Measurements from ENCODE around the gene INPP5A. TPM values are rescaled to one million over a fixed set of nuclear protein-coding genes. Genes with fewer than 3 reads are reported as not detected.

The INPP5A gene
- total and polyA plus RNA-seq, 2 of the 13 experiments (the other 11 are each of a cell fraction or from before 2014, with no cell fraction given), result 17.5 to 37.9 TPM

DNA sequence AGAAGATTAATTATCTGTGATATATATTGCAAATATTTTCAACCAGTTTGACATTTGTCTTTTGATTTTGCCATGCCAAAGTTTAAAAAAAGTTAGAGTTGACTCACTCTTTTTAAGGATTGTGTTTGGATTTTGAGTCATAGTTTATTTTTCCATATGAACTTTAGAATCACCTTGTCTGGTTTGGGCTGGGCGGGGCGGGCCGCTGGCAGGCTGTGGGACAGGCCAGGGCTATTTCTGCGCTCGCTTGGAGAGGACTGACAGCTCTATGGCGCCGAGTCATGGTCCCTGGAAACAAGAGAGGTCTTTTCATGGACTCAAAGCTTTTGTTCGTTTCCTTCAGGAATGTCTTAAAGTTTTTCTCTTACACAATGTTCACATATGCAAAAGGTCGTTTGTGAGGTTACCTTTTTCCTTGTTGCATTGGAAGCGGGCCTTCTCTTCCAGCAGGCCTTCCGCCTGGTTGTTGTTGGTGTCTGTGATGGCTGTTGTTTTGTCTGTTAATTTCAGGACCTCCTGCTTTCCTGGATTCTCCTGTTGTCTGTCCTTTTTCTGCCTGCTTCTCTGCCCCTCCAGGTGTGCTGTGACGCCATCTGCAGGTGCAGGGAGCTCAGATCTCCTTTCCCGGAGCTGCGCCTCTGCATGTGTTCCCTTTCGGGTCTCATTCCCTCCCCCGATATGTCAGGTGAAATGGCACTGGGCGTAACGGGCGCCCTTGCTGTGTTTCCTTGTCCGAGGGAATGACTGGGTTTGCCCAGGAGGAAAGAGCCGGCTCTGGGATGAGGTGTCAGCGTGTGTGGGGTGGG is 53.8 kb downstream of the INPP5A start (continued):
- TF ChIP-seq, protein P1, sequence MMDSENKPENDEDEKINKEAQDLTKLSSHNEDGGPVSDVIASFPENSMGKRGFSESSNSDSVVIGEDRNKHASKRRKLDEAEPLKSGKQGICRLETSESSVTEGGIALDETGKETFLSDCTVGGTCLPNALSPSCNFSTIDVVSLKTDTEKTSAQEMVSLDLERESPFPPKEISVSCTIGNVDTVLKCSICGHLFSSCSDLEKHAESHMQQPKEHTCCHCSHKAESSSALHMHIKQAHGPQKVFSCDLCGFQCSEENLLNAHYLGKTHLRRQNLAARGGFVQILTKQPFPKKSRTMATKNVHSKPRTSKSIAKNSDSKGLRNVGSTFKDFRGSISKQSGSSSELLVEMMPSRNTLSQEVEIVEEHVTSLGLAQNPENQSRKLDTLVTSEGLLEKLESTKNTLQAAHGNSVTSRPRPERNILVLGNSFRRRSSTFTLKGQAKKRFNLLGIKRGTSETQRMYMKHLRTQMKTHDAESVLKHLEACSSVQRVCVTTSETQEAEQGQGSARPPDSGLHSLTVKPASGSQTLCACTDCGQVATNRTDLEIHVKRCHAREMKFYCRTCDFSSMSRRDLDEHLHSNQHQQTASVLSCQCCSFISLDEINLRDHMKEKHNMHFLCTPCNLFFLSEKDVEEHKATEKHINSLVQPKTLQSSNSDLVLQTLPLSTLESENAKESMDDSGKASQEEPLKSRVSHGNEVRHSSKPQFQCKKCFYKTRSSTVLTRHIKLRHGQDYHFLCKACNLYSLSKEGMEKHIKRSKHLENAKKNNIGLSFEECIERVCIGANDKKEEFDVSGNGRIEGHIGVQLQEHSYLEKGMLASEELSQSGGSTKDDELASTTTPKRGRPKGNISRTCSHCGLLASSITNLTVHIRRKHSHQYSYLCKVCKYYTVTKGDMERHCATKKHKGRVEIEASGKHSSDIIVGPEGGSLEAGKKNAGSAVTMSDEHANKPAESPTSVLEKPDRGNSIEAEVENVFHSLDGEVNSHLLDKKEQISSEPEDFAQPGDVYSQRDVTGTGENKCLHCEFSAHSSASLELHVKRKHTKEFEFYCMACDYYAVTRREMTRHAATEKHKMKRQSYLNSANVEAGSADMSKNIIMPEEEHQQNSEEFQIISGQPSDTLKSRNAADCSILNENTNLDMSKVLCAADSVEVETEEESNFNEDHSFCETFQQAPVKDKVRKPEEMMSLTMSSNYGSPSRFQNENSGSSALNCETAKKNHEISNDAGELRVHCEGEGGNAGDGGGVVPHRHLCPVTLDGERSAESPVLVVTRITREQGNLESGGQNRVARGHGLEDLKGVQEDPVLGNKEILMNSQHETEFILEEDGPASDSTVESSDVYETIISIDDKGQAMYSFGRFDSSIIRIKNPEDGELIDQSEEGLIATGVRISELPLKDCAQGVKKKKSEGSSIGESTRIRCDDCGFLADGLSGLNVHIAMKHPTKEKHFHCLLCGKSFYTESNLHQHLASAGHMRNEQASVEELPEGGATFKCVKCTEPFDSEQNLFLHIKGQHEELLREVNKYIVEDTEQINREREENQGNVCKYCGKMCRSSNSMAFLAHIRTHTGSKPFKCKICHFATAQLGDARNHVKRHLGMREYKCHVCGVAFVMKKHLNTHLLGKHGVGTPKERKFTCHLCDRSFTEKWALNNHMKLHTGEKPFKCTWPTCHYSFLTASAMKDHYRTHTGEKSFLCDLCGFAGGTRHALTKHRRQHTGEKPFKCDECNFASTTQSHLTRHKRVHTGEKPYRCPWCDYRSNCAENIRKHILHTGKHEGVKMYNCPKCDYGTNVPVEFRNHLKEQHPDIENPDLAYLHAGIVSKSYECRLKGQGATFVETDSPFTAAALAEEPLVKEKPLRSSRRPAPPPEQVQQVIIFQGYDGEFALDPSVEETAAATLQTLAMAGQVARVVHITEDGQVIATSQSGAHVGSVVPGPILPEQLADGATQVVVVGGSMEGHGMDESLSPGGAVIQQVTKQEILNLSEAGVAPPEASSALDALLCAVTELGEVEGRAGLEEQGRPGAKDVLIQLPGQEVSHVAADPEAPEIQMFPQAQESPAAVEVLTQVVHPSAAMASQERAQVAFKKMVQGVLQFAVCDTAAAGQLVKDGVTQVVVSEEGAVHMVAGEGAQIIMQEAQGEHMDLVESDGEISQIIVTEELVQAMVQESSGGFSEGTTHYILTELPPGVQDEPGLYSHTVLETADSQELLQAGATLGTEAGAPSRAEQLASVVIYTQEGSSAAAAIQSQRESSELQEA (CRISPR knock-in tag; IDR thresholded peaks at IDR 0.05; ENCODE audit: not compliant biosample characterization), result no peak
- TF ChIP-seq TFDP2 (CRISPR knock-in tag; IDR thresholded peaks at IDR 0.05) (no peak), RAD21 (CRISPR knock-in tag; IDR thresholded peaks at IDR 0.05) (no peak), CENPT (CRISPR knock-in tag; IDR thresholded peaks at IDR 0.05; ENCODE audit: low read depth) (no peak), SNAI1 (CRISPR knock-in tag; IDR thresholded peaks at IDR 0.05; ENCODE audit: borderline replicate concordance) (no peak), MAF1 (CRISPR knock-in tag; IDR thresholded peaks at IDR 0.05; ENCODE audit: borderline replicate concordance) (no peak), AHR (CRISPR knock-in tag; IDR thresholded peaks at IDR 0.05) (no peak), ZNF616 (CRISPR knock-in tag; IDR thresholded peaks at IDR 0.05; ENCODE audit: low read depth) (no peak), TCF12 (IDR thresholded peaks at IDR 0.05) (no peak), TCF12 (CRISPR knock-in tag; IDR thresholded peaks at IDR 0.05) (no peak), ARID2 (CRISPR knock-in tag; IDR thresholded peaks at IDR 0.05; ENCODE audit: borderline replicate concordance) (peak; percentile 53; the same call in 1 of the 2 replicates), ZNF329 (CRISPR knock-in tag; IDR thresholded peaks at IDR 0.05; ENCODE audit: low read depth) (no peak), TRIM24 (CRISPR knock-in tag; IDR thresholded peaks at IDR 0.05) (no peak), ELF1 (CRISPR knock-in tag; IDR thresholded peaks at IDR 0.05) (no peak), SIN3B (IDR thresholded peaks at IDR 0.05; ENCODE audit: low read length) (no peak), CEBPB (IDR thresholded peaks at IDR 0.05; ENCODE audit: borderline replicate concordance, low read depth, low read length) (no peak), HNF4A (CRISPR knock-in tag; IDR thresholded peaks at IDR 0.05) (peak; percentile 66), ZNF850 (CRISPR knock-in tag; conservative IDR thresholded peaks at IDR 0.05) (no peak), ZBTB37 (CRISPR knock-in tag; IDR thresholded peaks at IDR 0.05) (no peak), NR2C2 (CRISPR knock-in tag; IDR thresholded peaks at IDR 0.05; ENCODE audit: borderline replicate concordance) (peak; percentile 59)

All from HepG2 (cell line).